ENCODE results near the gene SNRNP25.

GRCh38 chr16:55571-56136 is 2.0 kb downstream of the SNRNP25 start:
- TF ChIP-seq CTCF (IDR thresholded peaks at IDR 0.05) (no peak), POLR2A (IDR thresholded peaks at IDR 0.05) (no peak)
